ENCODE measurements around the gene STAG1. TPM values are rescaled to one million over a fixed set of nuclear protein-coding genes. Genes with fewer than 3 reads are reported as not detected.

The STAG1 gene
- total RNA-seq, 1 experiment from 2014 or later: 34.6 TPM

- H3K27me3 ChIP-seq (ENCODE audit: insufficient read depth, low read length): no peaks in the 10 kb centered on the region
- no peak overlapping the region for H3K27ac Mint-ChIP-seq
- H3K4me3 Mint-ChIP-seq: no peak overlapping the region
- no CpG with 5 or more reads among the region's 3 CpGs for WGBS (ENCODE audit: extremely low coverage, insufficient read length, low lambda C conversion rate)
- H3K9me3 ChIP-seq (ENCODE audit: control insufficient read depth, low read depth, low read length): no peaks in the 10 kb centered on the region
- H3K27ac ChIP-seq (ENCODE audit: insufficient read length, low read depth, low read length): no peak overlapping the region
- no peak overlapping the region for H4K5ac ChIP-seq (ENCODE audit: insufficient read length, low read depth, low read length)
- H3K4me1 Mint-ChIP-seq: peaks cover 9 to 10% of the 10 kb centered on the region in 2 experiments; a peak in 3 of 4 replicates
- no peak for TF ChIP-seq CTCF (conservative IDR thresholded peaks at IDR 0.05)
- H4K91ac ChIP-seq (ENCODE audit: insufficient read length, low read depth, low read length): no peak overlapping the region
- H3K4me1 ChIP-seq (ENCODE audit: insufficient read depth, low read length): no peaks in the 10 kb centered on the region
- H3K56ac ChIP-seq (ENCODE audit: insufficient read length, low read depth, low read length): no peak overlapping the region
- no peak overlapping the region for H2BK20ac ChIP-seq (ENCODE audit: low read depth, low read length, poor library complexity, severe bottlenecking)
- H4K8ac ChIP-seq (replicated peaks; ENCODE audit: insufficient read length, low read depth, low read length): no peak overlapping the region
- no peak overlapping the region for H3K14ac ChIP-seq (ENCODE audit: insufficient read depth, low read length)
- H2BK12ac ChIP-seq (ENCODE audit: insufficient read length, low read depth, low read length): no peak overlapping the region
- H2AFZ ChIP-seq (ENCODE audit: low read length): no peak overlapping the region
- no peak for DNase-seq
- H2AK5ac ChIP-seq (ENCODE audit: insufficient read length, low read length): no peak overlapping the region
- no peak overlapping the region for H3K18ac ChIP-seq (ENCODE audit: insufficient read length, low read depth, low read length)
- no peak overlapping the region for H3K4me2 ChIP-seq (ENCODE audit: insufficient read depth, insufficient read length, low read length)
- no peak overlapping the region for H3T11ph ChIP-seq (ENCODE audit: low read length)
- H3K79me1 ChIP-seq (ENCODE audit: insufficient read depth, low read depth, low read length, poor library complexity, severe bottlenecking): no peaks in the 10 kb centered on the region
- no peak overlapping the region for H2BK15ac ChIP-seq (ENCODE audit: low read depth, low read length)
- H3K36me3 Mint-ChIP-seq (ENCODE audit: insufficient read depth in 1 of 3, low read depth in 3 of 3): 0 out of 7 replicates have a peak, but pooled peaks cover 0 to 4% (median 0%) of the 10 kb centered on the region in 3 experiments
- H3K27me3 Mint-ChIP-seq (ENCODE audit: low read depth): no peaks in the 10 kb centered on the region
- no peak overlapping the region for H2BK120ac ChIP-seq (ENCODE audit: low read depth, low read length, poor library complexity, severe bottlenecking)
- no peak overlapping the region for H3K9ac ChIP-seq (ENCODE audit: extremely low read depth, insufficient read length, low read length)
- no peaks in the 10 kb centered on the region for H3K9me3 Mint-ChIP-seq
- H3K23ac ChIP-seq (ENCODE audit: insufficient read length, low read depth, low read length): no peak overlapping the region
- no peaks in the 10 kb centered on the region for H3K79me2 ChIP-seq (ENCODE audit: insufficient read depth, low read length)
- H3K4ac ChIP-seq (ENCODE audit: low read depth, low read length): no peak overlapping the region
- H3K23me2 ChIP-seq (ENCODE audit: insufficient read length, low read depth, low read length, poor library complexity, severe bottlenecking): no peaks in the 10 kb centered on the region
- no peaks in the 10 kb centered on the region for H4K20me1 ChIP-seq (ENCODE audit: control insufficient read depth, insufficient read depth, insufficient read length)
- no peak overlapping the region for H2BK5ac ChIP-seq (ENCODE audit: insufficient read length, low read length)
Observed at GRCh38 chr3:136577791-136578190, 174.4 kb downstream of the STAG1 start.

Data from H9 (cell line).